ENCODE results near the gene PPP2R3A. TPM values are rescaled to one million over a fixed set of nuclear protein-coding genes. Genes with fewer than 3 reads are reported as not detected.

PPP2R3A gene
- total RNA-seq, 1 experiment from 2014 or later: not detected

DNA sequence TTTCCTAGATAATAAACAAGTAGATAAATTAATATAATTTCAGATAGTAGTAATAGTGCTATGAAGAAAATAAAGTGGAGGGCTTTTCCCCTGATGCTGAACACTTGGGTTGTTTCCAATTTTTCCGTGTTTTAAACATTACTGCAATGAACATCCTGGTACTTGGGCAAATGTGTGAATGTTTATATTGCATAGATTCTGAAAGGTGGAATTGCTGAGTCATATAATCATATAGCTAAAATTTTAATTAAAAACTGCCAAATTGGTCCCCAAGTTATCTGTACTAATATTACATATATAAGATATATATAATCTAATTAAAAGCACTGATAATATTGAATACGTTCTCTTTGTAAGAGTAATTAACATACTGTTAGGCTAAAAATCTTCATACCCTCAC is 10.0 kb downstream of the PPP2R3A start:
- no peak for DNase-seq
- H3K9ac ChIP-seq (ENCODE audit: low read length): no peak overlapping the region
- no peaks in the 10 kb centered on the region for H3K79me2 ChIP-seq (ENCODE audit: low read length)
- no peaks in the 10 kb centered on the region for H3K27me3 ChIP-seq (ENCODE audit: low read length)
- no peaks in the 10 kb centered on the region for H3K36me3 ChIP-seq (ENCODE audit: insufficient read depth, low read length)
- H3K9me3 ChIP-seq (ENCODE audit: low read length): no peaks in the 10 kb centered on the region
- no peak overlapping the region for H3K4me2 ChIP-seq (ENCODE audit: low read depth, low read length, poor library complexity, severe bottlenecking)
- H3K27ac ChIP-seq (ENCODE audit: low read length): no peak overlapping the region
- H2AFZ ChIP-seq (ENCODE audit: low read length): no peak overlapping the region
- no peaks in the 10 kb centered on the region for H3K9me2 ChIP-seq (replicated peaks; ENCODE audit: insufficient read depth, low read length)
- no peaks in the 10 kb centered on the region for H4K20me1 ChIP-seq (ENCODE audit: insufficient read depth, low read depth, low read length)
- no peak overlapping the region for H3K4me3 ChIP-seq (ENCODE audit: low read length)
- H3K4me1 ChIP-seq (ENCODE audit: low read length): no peaks in the 10 kb centered on the region

DNA sequence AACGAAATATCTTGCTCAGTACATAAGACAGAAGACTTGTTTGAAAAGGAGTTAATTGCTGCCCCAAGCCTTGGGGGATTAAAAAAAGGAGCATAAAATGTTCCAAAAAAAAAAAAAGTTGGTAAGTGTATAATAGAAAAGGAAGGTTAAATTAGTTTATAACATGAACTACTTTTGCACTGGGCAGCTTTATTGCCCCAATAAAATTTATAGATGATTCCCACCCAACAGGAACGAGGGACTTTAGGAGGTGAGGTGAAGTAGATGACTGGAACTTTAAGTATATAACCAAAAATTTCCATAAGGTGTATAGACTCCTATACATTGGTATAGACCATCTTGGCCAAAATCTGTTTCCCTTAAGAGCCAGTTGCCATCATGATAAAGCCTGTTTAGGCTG is 14.8 kb downstream of the PPP2R3A start:
- Histone ChIP-seq H3K9ac (ENCODE audit: low read length) (no peak overlapping the region), H3K36me3 (ENCODE audit: insufficient read depth, low read length) (no peaks in the 10 kb centered on the region), H4K20me1 (ENCODE audit: insufficient read depth, low read depth, low read length) (no peaks in the 10 kb centered on the region), H3K9me2 (replicated peaks; ENCODE audit: insufficient read depth, low read length) (no peaks in the 10 kb centered on the region), H3K79me2 (ENCODE audit: low read length) (no peaks in the 10 kb centered on the region), H3K27me3 (ENCODE audit: low read length) (no peaks in the 10 kb centered on the region), H3K9me3 (ENCODE audit: low read length) (no peaks in the 10 kb centered on the region), H3K27ac (ENCODE audit: low read length) (no peak overlapping the region), H2AFZ (ENCODE audit: low read length) (no peak overlapping the region), H3K4me2 (ENCODE audit: low read depth, low read length, poor library complexity, severe bottlenecking) (no peak overlapping the region), H3K4me1 (ENCODE audit: low read length) (no peaks in the 10 kb centered on the region), H3K4me3 (ENCODE audit: low read length) (no peak overlapping the region)
- no peak for DNase-seq

DNA sequence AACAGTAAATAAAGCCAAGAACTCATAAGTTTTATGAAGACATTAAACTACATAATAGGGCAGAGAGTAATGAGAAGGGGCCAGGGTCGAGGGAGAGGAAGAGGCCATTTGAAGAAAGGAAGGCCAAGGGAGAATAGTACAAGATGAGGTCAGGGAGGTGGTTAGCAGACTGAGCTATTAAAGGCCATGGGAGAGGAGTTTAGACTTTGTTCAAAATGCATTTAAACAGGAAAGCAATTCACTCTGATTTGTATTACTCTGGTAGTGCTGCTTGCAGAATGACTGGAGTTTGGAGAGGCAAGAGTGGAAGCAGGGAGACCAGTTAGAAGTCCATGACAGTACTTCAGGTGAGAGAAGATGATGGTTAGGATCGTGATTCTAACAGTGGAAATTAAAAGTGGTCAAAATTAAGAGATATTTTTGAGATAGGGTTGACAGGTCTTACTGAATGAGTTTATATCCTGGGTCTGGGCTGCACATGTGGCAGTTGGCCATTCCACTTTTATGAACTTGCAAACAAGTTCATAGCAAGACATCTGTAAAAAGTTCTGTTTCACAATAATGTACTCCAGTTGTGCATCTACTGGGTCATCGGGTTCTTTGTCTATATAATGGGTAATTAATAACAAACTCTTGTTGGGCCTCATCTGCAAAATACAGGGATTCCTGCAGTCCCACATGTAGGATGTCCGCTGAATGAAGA is 16.3 kb downstream of the PPP2R3A start:
- H4K20me1 ChIP-seq (ENCODE audit: insufficient read depth, low read depth, low read length): no peaks in the 10 kb centered on the region
- H3K36me3 ChIP-seq (ENCODE audit: insufficient read depth, low read length): no peaks in the 10 kb centered on the region
- no peak overlapping the region for H2AFZ ChIP-seq (ENCODE audit: low read length)
- H3K4me3 ChIP-seq (ENCODE audit: low read length): no peak overlapping the region
- H3K27me3 ChIP-seq (ENCODE audit: low read length): no peaks in the 10 kb centered on the region
- H3K9ac ChIP-seq (ENCODE audit: low read length): no peak overlapping the region
- no peaks in the 10 kb centered on the region for H3K4me1 ChIP-seq (ENCODE audit: low read length)
- no peak overlapping the region for H3K4me2 ChIP-seq (ENCODE audit: low read depth, low read length, poor library complexity, severe bottlenecking)
- no peaks in the 10 kb centered on the region for H3K9me3 ChIP-seq (ENCODE audit: low read length)
- DNase-seq: no peak
- no peaks in the 10 kb centered on the region for H3K9me2 ChIP-seq (replicated peaks; ENCODE audit: insufficient read depth, low read length)
- H3K79me2 ChIP-seq (ENCODE audit: low read length): no peaks in the 10 kb centered on the region
- H3K27ac ChIP-seq (ENCODE audit: low read length): no peak overlapping the region

DNA sequence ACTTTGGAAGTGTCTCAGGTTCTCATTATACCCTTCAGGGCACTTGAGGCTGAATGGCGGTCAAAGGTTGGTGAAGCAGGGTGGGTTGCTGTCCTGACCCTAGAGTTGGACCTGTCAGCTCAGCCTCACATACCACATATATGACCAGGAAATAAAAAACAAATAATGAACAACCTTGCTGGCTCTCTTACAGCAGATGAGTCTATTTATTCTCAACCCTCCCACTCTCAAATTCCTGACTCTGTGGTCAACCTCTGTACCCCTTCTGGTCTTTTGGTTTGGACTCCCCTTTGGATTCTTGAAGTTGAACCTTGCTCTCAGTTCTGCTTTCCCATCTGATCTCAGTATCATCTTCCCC is 16.9 kb downstream of the PPP2R3A start:
- no peaks in the 10 kb centered on the region for H4K20me1 ChIP-seq (ENCODE audit: insufficient read depth, low read depth, low read length)
- H3K4me3 ChIP-seq (ENCODE audit: low read length): no peak overlapping the region
- H3K36me3 ChIP-seq (ENCODE audit: insufficient read depth, low read length): no peaks in the 10 kb centered on the region
- H3K27me3 ChIP-seq (ENCODE audit: low read length): no peaks in the 10 kb centered on the region
- no peaks in the 10 kb centered on the region for H3K4me1 ChIP-seq (ENCODE audit: low read length)
- no peak overlapping the region for H3K9ac ChIP-seq (ENCODE audit: low read length)
- DNase-seq: no peak
- H3K9me3 ChIP-seq (ENCODE audit: low read length): no peaks in the 10 kb centered on the region
- H3K9me2 ChIP-seq (replicated peaks; ENCODE audit: insufficient read depth, low read length): no peaks in the 10 kb centered on the region
- H2AFZ ChIP-seq (ENCODE audit: low read length): no peak overlapping the region
- H3K27ac ChIP-seq (ENCODE audit: low read length): no peak overlapping the region
- H3K4me2 ChIP-seq (ENCODE audit: low read depth, low read length, poor library complexity, severe bottlenecking): no peak overlapping the region
- no peaks in the 10 kb centered on the region for H3K79me2 ChIP-seq (ENCODE audit: low read length)

DNA sequence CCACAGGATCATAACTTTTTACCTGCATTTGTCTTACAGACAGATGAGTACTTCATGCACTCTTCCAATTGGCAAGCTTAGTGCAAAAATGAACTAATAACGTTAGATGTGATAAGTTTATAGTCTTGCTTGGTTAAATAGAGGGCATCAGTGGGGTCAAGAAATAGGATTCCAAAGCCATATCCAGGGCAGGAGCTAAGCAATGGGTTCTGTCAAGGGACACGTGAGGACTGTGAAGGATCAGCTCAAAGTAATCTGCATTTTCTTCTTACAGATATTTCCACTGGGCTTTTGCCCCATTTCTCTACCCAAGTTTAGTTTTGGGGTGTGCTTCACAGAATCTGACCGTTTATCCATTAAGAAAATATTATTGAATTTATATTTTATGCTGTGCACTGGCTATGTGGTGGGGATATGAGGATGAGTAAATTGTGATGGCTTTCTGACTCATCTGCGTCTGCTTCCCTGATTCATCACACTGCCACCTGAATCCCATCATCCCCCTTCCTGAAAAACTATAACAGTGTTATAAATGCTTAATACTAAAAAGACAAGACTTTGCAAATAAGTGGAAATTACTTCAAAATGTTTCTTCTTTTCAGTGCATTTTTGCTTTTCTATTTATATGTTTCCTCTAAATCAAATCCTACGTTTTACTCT is 17.5 kb downstream of the PPP2R3A start:
- Histone ChIP-seq H3K9me2 (replicated peaks; ENCODE audit: insufficient read depth, low read length) (no peaks in the 10 kb centered on the region), H3K4me3 (ENCODE audit: low read length) (no peak overlapping the region), H3K4me2 (ENCODE audit: low read depth, low read length, poor library complexity, severe bottlenecking) (no peak overlapping the region), H3K9ac (ENCODE audit: low read length) (no peak overlapping the region), H2AFZ (ENCODE audit: low read length) (no peak overlapping the region), H3K4me1 (ENCODE audit: low read length) (no peaks in the 10 kb centered on the region), H3K27me3 (ENCODE audit: low read length) (no peaks in the 10 kb centered on the region), H3K9me3 (ENCODE audit: low read length) (no peaks in the 10 kb centered on the region), H4K20me1 (ENCODE audit: insufficient read depth, low read depth, low read length) (no peaks in the 10 kb centered on the region), H3K27ac (ENCODE audit: low read length) (no peak overlapping the region), H3K79me2 (ENCODE audit: low read length) (no peaks in the 10 kb centered on the region), H3K36me3 (ENCODE audit: insufficient read depth, low read length) (no peaks in the 10 kb centered on the region)
- no peak for DNase-seq

DNA sequence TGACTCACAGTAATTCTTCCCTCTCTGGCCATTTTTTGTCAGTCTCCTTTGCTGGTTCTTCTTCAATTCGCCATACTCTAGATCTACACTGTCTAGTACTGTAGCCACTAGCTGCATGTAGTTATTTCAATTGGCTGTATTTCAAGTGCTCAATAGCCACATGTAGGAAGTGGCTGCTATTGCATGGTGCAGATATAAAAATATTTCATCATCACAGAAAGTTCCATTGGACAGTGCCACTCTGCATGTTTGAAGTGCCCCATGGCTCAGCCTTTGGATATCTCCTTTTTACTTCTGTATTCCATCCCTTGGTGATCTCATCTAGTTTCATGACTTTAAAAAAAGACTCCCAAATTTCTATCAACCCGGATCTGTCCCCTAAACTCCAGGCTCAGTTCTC is 22.1 kb downstream of the PPP2R3A start:
- H3K9ac ChIP-seq (ENCODE audit: low read length): no peak overlapping the region
- H4K20me1 ChIP-seq (ENCODE audit: insufficient read depth, low read depth, low read length): no peaks in the 10 kb centered on the region
- no peaks in the 10 kb centered on the region for H3K9me3 ChIP-seq (ENCODE audit: low read length)
- H3K4me3 ChIP-seq (ENCODE audit: low read length): no peak overlapping the region
- no peaks in the 10 kb centered on the region for H3K79me2 ChIP-seq (ENCODE audit: low read length)
- no peak overlapping the region for H3K27ac ChIP-seq (ENCODE audit: low read length)
- H3K36me3 ChIP-seq (ENCODE audit: insufficient read depth, low read length): no peaks in the 10 kb centered on the region
- no peak overlapping the region for H2AFZ ChIP-seq (ENCODE audit: low read length)
- H3K9me2 ChIP-seq (replicated peaks; ENCODE audit: insufficient read depth, low read length): no peaks in the 10 kb centered on the region
- H3K27me3 ChIP-seq (ENCODE audit: low read length): no peaks in the 10 kb centered on the region
- no peak overlapping the region for H3K4me2 ChIP-seq (ENCODE audit: low read depth, low read length, poor library complexity, severe bottlenecking)
- no peak for DNase-seq
- no peaks in the 10 kb centered on the region for H3K4me1 ChIP-seq (ENCODE audit: low read length)

DNA sequence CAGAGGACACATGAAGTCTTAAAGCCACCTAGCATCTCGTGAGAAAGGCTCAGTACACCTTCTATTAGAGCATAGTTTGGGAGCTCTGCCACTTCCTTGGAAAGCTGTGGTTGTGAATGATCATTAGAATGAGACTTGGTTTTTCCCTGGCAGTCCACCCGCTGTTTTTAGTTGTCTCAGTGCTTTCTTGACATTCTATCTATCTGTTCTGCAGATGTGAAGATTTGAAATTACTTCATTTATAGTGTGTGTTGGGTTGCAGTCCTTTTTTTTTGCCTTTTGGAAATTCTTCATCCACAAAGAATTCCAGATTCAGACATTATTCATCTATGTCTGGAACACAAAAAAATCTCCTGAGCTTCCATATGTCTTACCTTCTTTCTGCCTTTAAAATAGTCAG is 23.7 kb downstream of the PPP2R3A start:
- Histone ChIP-seq H3K79me2 (ENCODE audit: low read length) (no peaks in the 10 kb centered on the region), H3K9me2 (replicated peaks; ENCODE audit: insufficient read depth, low read length) (no peaks in the 10 kb centered on the region), H2AFZ (ENCODE audit: low read length) (no peak overlapping the region), H4K20me1 (ENCODE audit: insufficient read depth, low read depth, low read length) (no peaks in the 10 kb centered on the region), H3K4me3 (ENCODE audit: low read length) (no peak overlapping the region), H3K4me1 (ENCODE audit: low read length) (no peaks in the 10 kb centered on the region), H3K4me2 (ENCODE audit: low read depth, low read length, poor library complexity, severe bottlenecking) (no peak overlapping the region), H3K27me3 (ENCODE audit: low read length) (no peaks in the 10 kb centered on the region), H3K36me3 (ENCODE audit: insufficient read depth, low read length) (no peaks in the 10 kb centered on the region), H3K9ac (ENCODE audit: low read length) (no peak overlapping the region), H3K27ac (ENCODE audit: low read length) (no peak overlapping the region), H3K9me3 (ENCODE audit: low read length) (no peaks in the 10 kb centered on the region)
- DNase-seq: no peak

DNA sequence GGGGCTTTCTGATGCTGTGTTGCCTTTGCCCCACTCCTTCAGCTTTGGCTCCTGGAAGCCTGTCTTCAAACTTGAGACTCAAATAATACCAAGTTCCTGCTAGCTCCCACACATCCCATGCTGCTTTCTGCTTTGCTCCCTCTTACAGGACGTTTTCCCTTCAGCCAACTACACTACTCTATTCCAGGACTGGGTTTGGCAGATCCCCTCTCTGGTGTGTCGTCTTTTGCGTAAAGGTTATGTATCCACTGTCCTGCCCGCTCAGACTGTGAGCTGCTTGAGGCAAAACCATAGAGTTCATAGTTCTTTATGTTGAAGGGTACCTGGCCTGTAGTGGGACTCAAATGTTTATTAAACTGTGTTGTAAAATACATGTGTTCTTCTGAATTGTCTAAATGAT is 25.4 kb downstream of the PPP2R3A start:
- Histone ChIP-seq H2AFZ (ENCODE audit: low read length) (no peak overlapping the region), H3K27ac (ENCODE audit: low read length) (no peak overlapping the region), H3K9me3 (ENCODE audit: low read length) (no peaks in the 10 kb centered on the region), H3K4me3 (ENCODE audit: low read length) (no peak overlapping the region), H3K79me2 (ENCODE audit: low read length) (no peaks in the 10 kb centered on the region), H3K9me2 (replicated peaks; ENCODE audit: insufficient read depth, low read length) (no peaks in the 10 kb centered on the region), H3K4me2 (ENCODE audit: low read depth, low read length, poor library complexity, severe bottlenecking) (no peak overlapping the region), H3K27me3 (ENCODE audit: low read length) (no peaks in the 10 kb centered on the region), H3K9ac (ENCODE audit: low read length) (no peak overlapping the region), H4K20me1 (ENCODE audit: insufficient read depth, low read depth, low read length) (no peaks in the 10 kb centered on the region), H3K36me3 (ENCODE audit: insufficient read depth, low read length) (no peaks in the 10 kb centered on the region), H3K4me1 (ENCODE audit: low read length) (no peaks in the 10 kb centered on the region)
- DNase-seq: no peak
